H9 (cell line): Measurements from ENCODE around the gene DGCR2. TPM values are rescaled to one million over a fixed set of nuclear protein-coding genes. Genes with fewer than 3 reads are reported as not detected.

Experiments used
- DNase-seq: peaks from one replicate; pipeline ENCODE4 v3.0.0-alpha.2; 2017
- H2AFZ ChIP-seq: one replicate; pipeline ENCODE4 v1.6.1; 2013; ENCODE audit warnings: mild to moderate bottlenecking, low read length, control low read depth, moderate library complexity
- H2AK5ac ChIP-seq: 2 replicates; pipeline ENCODE4 v1.6.1; 2013; ENCODE audit warnings: low read length, control low read depth, mixed read lengths; ENCODE audit not compliant: insufficient read length
- H2BK120ac ChIP-seq: one replicate; pipeline ENCODE4 v1.6.1; 2013; ENCODE audit warnings: low read depth, mild to moderate bottlenecking, low read length, control low read depth, inconsistent platforms; ENCODE audit not compliant: poor library complexity, severe bottlenecking
- H2BK12ac ChIP-seq: 2 replicates; pipeline ENCODE4 v1.6.1; 2013; ENCODE audit warnings: low read length, control low read depth, mixed read lengths, low read depth; ENCODE audit not compliant: insufficient read length
- H2BK15ac ChIP-seq: 2 replicates; pipeline ENCODE4 v1.6.1; 2013; ENCODE audit warnings: low read depth, low read length, control low read depth
- H2BK20ac ChIP-seq: one replicate; pipeline ENCODE4 v1.6.1; 2013; ENCODE audit warnings: low read depth, mild to moderate bottlenecking, low read length, control low read depth, inconsistent platforms; ENCODE audit not compliant: poor library complexity, severe bottlenecking
- H2BK5ac ChIP-seq: 2 replicates; pipeline ENCODE4 v1.6.1; 2013; ENCODE audit warnings: low read length, control low read depth, mixed read lengths; ENCODE audit not compliant: insufficient read length
- H3K14ac ChIP-seq: 2 replicates; pipeline ENCODE4 v1.6.1; 2013; ENCODE audit warnings: low read length, control low read depth; ENCODE audit not compliant: insufficient read depth
- H3K18ac ChIP-seq: 2 replicates; pipeline ENCODE4 v1.6.1; 2013; ENCODE audit warnings: low read depth, mild to moderate bottlenecking, mixed read lengths, low read length, control low read depth; ENCODE audit not compliant: insufficient read length
- H3K23ac ChIP-seq: 2 replicates; pipeline ENCODE4 v1.6.1; 2013; ENCODE audit warnings: low read length, control low read depth, mixed read lengths, low read depth; ENCODE audit not compliant: insufficient read length
- H3K23me2 ChIP-seq: 2 replicates; pipeline ENCODE4 v1.6.1; 2013; ENCODE audit warnings: low read depth, mild to moderate bottlenecking, mixed read lengths, low read length, control low read depth; ENCODE audit not compliant: insufficient read length, poor library complexity, severe bottlenecking
- H3K27ac ChIP-seq: 2 replicates; pipeline ENCODE4 v1.5.1; 2013; ENCODE audit warnings: low read length, control low read depth, mixed read lengths, low read depth; ENCODE audit not compliant: insufficient read length
- H3K27me3 ChIP-seq: 2 replicates; pipeline ENCODE4 v1.6.1; 2013; ENCODE audit warnings: low read length, control low read depth, inconsistent platforms; ENCODE audit not compliant: insufficient read depth
- H3K4ac ChIP-seq: 2 replicates; pipeline ENCODE4 v1.6.1; 2013; ENCODE audit warnings: low read depth, mild to moderate bottlenecking, control low read depth, inconsistent platforms, low read length, moderate library complexity
- H3K4me1 ChIP-seq: 2 replicates; pipeline ENCODE4 v1.6.1; 2013; ENCODE audit warnings: low read length, control low read depth, inconsistent platforms; ENCODE audit not compliant: insufficient read depth
- H3K4me2 ChIP-seq: 2 replicates; pipeline ENCODE4 v1.6.1; 2013; ENCODE audit warnings: low read length, control low read depth, mixed read lengths; ENCODE audit not compliant: insufficient read length, insufficient read depth
- H3K56ac ChIP-seq: 2 replicates; pipeline ENCODE4 v1.6.1; 2013; ENCODE audit warnings: low read depth, mild to moderate bottlenecking, mixed read lengths, low read length, control low read depth; ENCODE audit not compliant: insufficient read length
- H3K79me1 ChIP-seq: 2 replicates; pipeline ENCODE4 v1.6.1; 2013; ENCODE audit warnings: low read depth, mild to moderate bottlenecking, moderate library complexity, low read length, control low read depth, inconsistent platforms; ENCODE audit not compliant: insufficient read depth, poor library complexity, severe bottlenecking
- H3K79me2 ChIP-seq: 2 replicates; pipeline ENCODE4 v1.6.1; 2013; ENCODE audit warnings: low read length, control low read depth, inconsistent platforms; ENCODE audit not compliant: insufficient read depth
- H3K9ac ChIP-seq: 2 replicates; pipeline ENCODE4 v1.6.1; 2013; ENCODE audit warnings: low read length, control low read depth, mixed read lengths; ENCODE audit not compliant: insufficient read length; ENCODE audit errors: extremely low read depth
- H3K9me3 ChIP-seq: one replicate; pipeline ENCODE4 v1.6.1; 2013; ENCODE audit warnings: low read depth, low read length, inconsistent platforms; ENCODE audit not compliant: control insufficient read depth
- H3T11ph ChIP-seq: one replicate; pipeline ENCODE4 v1.6.1; 2013; ENCODE audit warnings: mild to moderate bottlenecking, low read length, control low read depth, inconsistent platforms
- H4K20me1 ChIP-seq: one replicate; pipeline ENCODE4 v1.6.1; 2013; ENCODE audit not compliant: control insufficient read depth, insufficient read length, insufficient read depth
- H4K5ac ChIP-seq: 2 replicates; pipeline ENCODE4 v1.6.1; 2013; ENCODE audit warnings: low read depth, mild to moderate bottlenecking, mixed read lengths, low read length, control low read depth; ENCODE audit not compliant: insufficient read length
- H4K8ac ChIP-seq: replicated peaks from 2 replicates; pipeline ENCODE4 v1.6.1; 2013; ENCODE audit warnings: low read length, control low read depth, mixed read lengths, low read depth; ENCODE audit not compliant: insufficient read length
- H4K91ac ChIP-seq: 2 replicates; pipeline ENCODE4 v1.6.1; 2013; ENCODE audit warnings: low read depth, mild to moderate bottlenecking, moderate library complexity, mixed read lengths, low read length, control low read depth; ENCODE audit not compliant: insufficient read length
- H3K27ac Mint-ChIP-seq, 3 experiments: 2 replicates in 2 of 3; 3 replicates in 1 of 3; pipeline ENCODE4 v1.8.0; 2020 to 2021; ENCODE audit warnings: mixed read lengths in 3 of 3, mild to moderate bottlenecking in 1 of 3, moderate library complexity in 1 of 3
- H3K27me3 Mint-ChIP-seq: 2 replicates; pipeline ENCODE4 v1.8.0; 2021; ENCODE audit warnings: low read depth, mild to moderate bottlenecking, moderate library complexity, mixed read lengths
- H3K36me3 Mint-ChIP-seq, 3 experiments: 2 replicates in 2 of 3; 3 replicates in 1 of 3; pipeline ENCODE4 v1.8.0; 2020 to 2021; ENCODE audit warnings: low read depth in 3 of 3, mixed read lengths in 3 of 3; ENCODE audit not compliant: insufficient read depth in 1 of 3
- H3K4me1 Mint-ChIP-seq, 2 experiments: 2 replicates each; pipeline ENCODE4 v1.8.0; 2020; ENCODE audit warnings: mixed read lengths in 2 of 2
- H3K4me3 Mint-ChIP-seq, 2 experiments: 2 replicates in 1 of 2; 3 replicates in 1 of 2; pipeline ENCODE4 v1.8.0; 2020 to 2021; ENCODE audit warnings: mild to moderate bottlenecking in 2 of 2, mixed read lengths in 2 of 2, moderate library complexity in 1 of 2
- H3K9me3 Mint-ChIP-seq, 2 experiments: 2 replicates in 1 of 2; 3 replicates in 1 of 2; pipeline ENCODE4 v1.8.0; 2020; ENCODE audit warnings: mild to moderate bottlenecking in 2 of 2, mixed read lengths in 2 of 2, moderate library complexity in 1 of 2
- CTCF ChIP-seq: fragments of 200-600 bp; sonication (generic); conservative IDR thresholded peaks from 3 replicates; pipeline ENCODE4 v1.8.0; 2021; ENCODE audit warnings: antibody characterized with exemption, mild to moderate bottlenecking
- WGBS: extraction: QIAGEN DNeasy Blood & Tissue Kit; methylation state at CpG from one replicate; pipeline ENCODE4 v1.1.7; 2013; ENCODE audit warnings: missing lambda C conversion rate, low lambda C conversion rate, mixed read lengths; ENCODE audit not compliant: insufficient read length; ENCODE audit errors: extremely low coverage; 5-methylcytosine and 5-hydroxymethylcytosine counted together
- total RNA-seq: library from RNA; stranded (reverse); gene quantifications from 2 replicates; pipeline ENCODE4 v1.2.1, GENCODE V29; 2021

Gene DGCR2
- total RNA-seq, 1 experiment from 2014 or later, result 47.2 TPM

GRCh38 chr22:19147195-19147780 lies 25.1 kb upstream of the DGCR2 start:
- WGBS, result no CpG with 5 or more reads among the region's 9 CpGs
- H2BK20ac ChIP-seq, result no peak overlapping the region
- H4K91ac ChIP-seq, result no peak overlapping the region
- peaks cover 3% of the 10 kb centered on the region; the same call in 1 of the 2 replicates for H3K79me2 ChIP-seq
- H3K14ac ChIP-seq, result no peak overlapping the region
- no peak overlapping the region for H2AFZ ChIP-seq
- no peaks in the 10 kb centered on the region for H4K20me1 ChIP-seq
- H2AK5ac ChIP-seq, result no peak overlapping the region
- H3K4me3 Mint-ChIP-seq, result peak overlapping the region in 1 of 2 experiments; percentile 45; a peak in 1 of 5 replicates
- H4K8ac ChIP-seq, result no peak overlapping the region
- no peak for DNase-seq
- TF ChIP-seq CTCF, result no peak
- H2BK120ac ChIP-seq, result no peak overlapping the region
- no peak overlapping the region for H3K9ac ChIP-seq
- peaks cover 45% of the 10 kb centered on the region for H3K27me3 ChIP-seq
- H3K23ac ChIP-seq, result no peak overlapping the region
- H2BK12ac ChIP-seq, result no peak overlapping the region
- no peak overlapping the region for H2BK15ac ChIP-seq
- no peak overlapping the region for H3K4ac ChIP-seq
- no peaks in the 10 kb centered on the region for H3K9me3 ChIP-seq
- peaks cover 8% of the 10 kb centered on the region for H3K23me2 ChIP-seq
- no peak overlapping the region for H3T11ph ChIP-seq
- no peak overlapping the region for H3K4me2 ChIP-seq
- no peak overlapping the region for H4K5ac ChIP-seq
- no peaks in the 10 kb centered on the region for H3K79me1 ChIP-seq
- no peak overlapping the region for H3K27ac ChIP-seq
- peaks cover 8 to 9% (median 9%) of the 10 kb centered on the region in 3 experiments; a peak in 6 of 7 replicates for H3K36me3 Mint-ChIP-seq
- no peak overlapping the region for H3K27ac Mint-ChIP-seq
- no peak overlapping the region for H3K56ac ChIP-seq
- no peaks in the 10 kb centered on the region for H3K4me1 ChIP-seq
- H3K4me1 Mint-ChIP-seq, result peaks cover 17 to 29% of the 10 kb centered on the region in 2 experiments
- peaks cover 13% of the 10 kb centered on the region in 2 experiments for H3K9me3 Mint-ChIP-seq
- no peak overlapping the region for H3K18ac ChIP-seq
- H3K27me3 Mint-ChIP-seq, result peaks cover 56% of the 10 kb centered on the region
- H2BK5ac ChIP-seq, result no peak overlapping the region
